ENCODE measurements around the gene SLC5A10. TPM values are rescaled to one million over a fixed set of nuclear protein-coding genes. Genes with fewer than 3 reads are reported as not detected.

SLC5A10 gene
- polyA plus RNA-seq, 4 donors, result 0.28 to 0.59 (median 0.56) TPM

GRCh38 chr17:18963126-18964017, 11.4 kb downstream of the SLC5A10 start:
- DNase-seq (ENCODE audit: low read depth in 4 of 4, low spot score in 3 of 4), result no peak

DNA sequence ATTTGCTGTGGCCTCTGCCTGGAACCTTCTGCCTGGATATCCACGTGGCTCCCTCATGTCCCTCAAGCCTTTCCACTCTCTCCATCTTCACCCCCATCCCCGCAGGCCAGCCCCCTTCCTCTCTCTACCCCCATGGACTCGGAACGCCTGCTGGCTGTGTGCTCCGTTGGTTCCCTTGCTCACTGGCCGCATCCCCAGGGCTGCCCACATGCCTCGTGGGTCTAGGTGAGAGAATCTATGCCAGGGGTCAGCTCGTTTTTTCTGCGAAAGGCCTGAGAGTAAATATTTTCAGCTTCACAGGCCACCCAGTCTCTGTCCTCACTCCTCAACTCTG, 12.0 kb downstream of the SLC5A10 start:
- DNase-seq (ENCODE audit: low read depth in 4 of 4, low spot score in 3 of 4), result no peak

DNA sequence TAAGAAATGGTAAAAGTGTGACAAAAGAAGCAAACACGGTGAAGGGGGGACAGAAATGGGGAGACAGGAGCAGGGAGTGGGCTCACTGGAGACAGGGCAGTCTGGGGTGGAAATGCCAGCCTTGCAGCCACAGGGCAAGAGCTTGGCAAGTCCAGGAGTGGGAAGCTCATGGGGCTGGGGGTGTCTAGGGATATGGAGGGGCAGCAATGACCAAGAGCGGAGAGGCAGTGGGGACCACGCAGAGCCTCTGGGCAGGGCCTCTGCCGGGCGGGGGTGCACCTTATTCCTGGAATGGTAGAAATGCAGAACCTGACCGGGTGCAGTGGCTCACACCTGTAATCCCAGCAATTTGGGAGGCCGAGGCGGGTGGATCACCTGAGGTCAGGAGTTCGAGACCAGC, 12.6 kb downstream of the SLC5A10 start:
- DNase-seq (ENCODE audit: low read depth in 4 of 4, low spot score in 3 of 4), result no peak

DNA sequence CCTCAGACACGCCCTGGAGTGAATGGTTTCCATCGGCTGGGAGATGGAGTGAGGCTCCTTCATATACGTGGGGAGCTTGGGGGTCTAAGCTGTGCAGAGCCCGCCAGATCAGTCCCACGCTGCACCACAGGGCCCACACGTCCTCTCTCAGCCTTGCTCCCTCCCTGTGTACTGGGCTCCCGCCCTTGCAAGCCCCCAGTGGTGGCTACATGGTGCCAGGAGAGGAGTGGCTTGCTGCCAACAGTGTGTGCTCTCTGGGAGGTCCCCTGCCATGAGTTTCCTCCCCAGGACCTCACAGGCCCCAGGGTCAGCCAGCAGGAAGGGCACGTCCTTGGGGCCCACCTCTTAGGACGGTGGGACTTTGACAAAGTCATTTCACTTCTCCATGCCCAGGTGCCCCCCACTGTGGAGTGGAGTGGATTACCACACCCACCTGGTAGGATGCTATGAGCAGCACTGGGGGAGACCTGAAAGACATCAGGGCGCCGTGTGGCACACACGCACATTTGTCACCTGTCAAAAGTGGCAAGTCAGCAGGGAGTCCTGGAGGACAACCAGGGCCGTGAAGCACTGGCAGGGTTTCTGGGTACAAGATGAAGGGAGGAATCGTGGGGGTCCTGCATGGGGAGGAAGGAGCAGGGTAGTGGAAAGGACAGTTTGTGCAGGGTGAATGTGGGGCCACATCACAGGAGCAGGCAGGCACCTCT, 13.7 kb downstream of the SLC5A10 start:
- DNase-seq (ENCODE audit: low read depth in 4 of 4, low spot score in 3 of 4), result no peak

- DNase-seq (ENCODE audit: low read depth in 4 of 4, low spot score in 3 of 4), result no peak
Observed at GRCh38 chr17:18966831-18967624, 15.1 kb downstream of the SLC5A10 start.

DNA sequence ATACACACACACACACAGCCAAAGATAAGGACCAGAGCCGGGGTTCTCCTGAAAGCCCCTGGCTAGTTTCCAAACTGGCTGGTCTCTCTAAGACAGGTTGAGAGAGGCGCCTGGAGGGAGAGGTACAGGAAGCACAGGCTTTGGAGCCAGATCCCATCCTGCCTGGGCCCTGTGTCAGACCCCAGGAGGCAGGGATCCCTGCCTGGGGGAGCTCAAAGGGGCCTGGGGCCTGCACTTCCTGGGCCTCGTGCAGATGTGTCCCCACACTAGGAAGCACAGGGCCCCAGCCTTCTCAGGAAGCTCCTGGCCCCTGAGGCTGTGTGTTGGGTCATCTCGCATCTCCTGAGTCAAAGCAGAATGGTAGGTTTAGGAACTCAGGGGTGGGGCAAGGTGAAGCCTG, 16.0 kb downstream of the SLC5A10 start:
- no peak for DNase-seq (ENCODE audit: low read depth in 4 of 4, low spot score in 3 of 4)

GRCh38 chr17:18968345-18968744, 16.4 kb downstream of the SLC5A10 start:
- DNase-seq (ENCODE audit: low read depth in 4 of 4, low spot score in 3 of 4), result no peak

DNA sequence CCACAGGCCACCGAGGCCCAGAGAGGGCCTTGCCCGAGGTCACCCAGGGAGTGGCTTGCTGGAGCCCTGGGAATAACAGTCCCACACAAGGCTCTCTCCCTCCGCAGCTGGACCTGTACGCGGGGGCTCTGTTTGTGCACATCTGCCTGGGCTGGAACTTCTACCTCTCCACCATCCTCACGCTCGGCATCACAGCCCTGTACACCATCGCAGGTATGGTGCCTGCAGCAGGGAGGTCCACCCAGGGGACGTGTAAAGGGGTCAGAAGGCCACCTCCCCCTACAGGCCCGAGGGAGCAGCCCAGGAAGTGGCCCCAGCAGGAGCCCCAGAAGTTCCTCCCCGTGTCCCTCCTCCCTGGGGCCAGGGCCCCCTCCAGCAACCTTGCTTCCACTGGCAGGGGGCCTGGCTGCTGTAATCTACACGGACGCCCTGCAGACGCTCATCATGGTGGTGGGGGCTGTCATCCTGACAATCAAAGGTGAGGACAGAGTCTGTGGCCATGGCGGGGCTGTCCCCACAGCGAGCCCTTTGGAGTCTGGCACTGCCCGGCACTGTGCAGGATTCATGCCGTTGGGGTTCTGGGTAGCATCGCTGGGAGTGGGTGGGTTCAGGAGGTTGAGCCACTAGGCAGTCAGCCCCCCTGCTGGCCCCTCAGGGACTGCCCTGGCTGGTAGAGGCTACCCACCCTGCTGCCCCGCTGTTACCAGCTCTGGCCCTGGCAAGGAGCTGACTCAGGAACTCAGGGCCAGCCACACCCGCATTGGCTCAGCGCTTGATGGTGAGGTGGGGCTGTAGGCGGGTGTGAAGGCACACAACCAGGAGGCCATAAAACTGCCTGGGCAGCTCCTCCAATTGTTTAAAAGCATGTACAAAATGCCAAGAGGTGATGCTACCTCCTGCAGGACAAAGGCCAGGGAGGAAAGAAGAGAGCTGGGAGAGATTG, 17.3 kb downstream of the SLC5A10 start:
- DNase-seq (ENCODE audit: low read depth in 4 of 4, low spot score in 3 of 4), result no peak

GRCh38 chr17:18970582-18971480, 18.9 kb downstream of the SLC5A10 start:
- no peak for DNase-seq (ENCODE audit: low read depth in 4 of 4, low spot score in 3 of 4)

- DNase-seq (ENCODE audit: low read depth in 4 of 4, low spot score in 3 of 4), result no peak
Observed at GRCh38 chr17:18971801-18972200, 19.8 kb downstream of the SLC5A10 start.

DNA sequence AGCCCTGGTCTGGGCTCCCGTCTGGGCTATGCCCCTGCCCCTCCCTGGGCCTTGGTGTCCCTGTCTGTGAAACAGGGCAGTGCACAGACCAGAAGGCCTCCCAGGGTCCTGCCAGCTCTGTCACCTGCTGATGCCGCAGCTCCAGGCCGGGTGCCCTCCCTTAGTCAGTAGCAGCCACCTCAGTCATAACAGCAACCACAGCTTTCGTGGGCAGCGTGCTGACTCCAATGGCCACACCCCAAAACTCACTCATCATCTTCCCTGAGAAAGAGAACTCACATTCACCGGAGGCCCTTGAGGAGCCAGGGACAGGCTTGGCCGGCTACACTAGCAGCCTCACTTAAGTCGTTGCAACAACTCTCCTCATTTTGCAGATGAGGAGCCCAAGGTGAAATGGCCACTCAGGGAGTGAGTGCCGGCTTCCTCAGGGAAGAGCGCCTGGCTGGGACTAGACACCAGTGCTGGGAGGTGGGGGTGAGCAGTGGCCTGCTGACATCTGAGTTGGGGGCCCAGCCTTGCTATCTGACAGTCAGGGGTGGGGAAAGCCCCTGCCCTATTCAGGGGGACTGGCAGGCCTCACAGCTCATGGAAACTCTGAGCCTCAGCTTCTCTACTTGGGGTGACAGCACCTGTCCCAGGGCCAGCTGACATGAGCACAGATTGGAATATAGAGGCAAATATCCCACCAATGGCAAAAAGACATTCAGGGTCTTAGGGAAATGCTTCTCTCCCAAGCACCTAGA, 22.6 kb downstream of the SLC5A10 start:
- no peak for DNase-seq (ENCODE audit: low read depth in 4 of 4, low spot score in 3 of 4)

GRCh38 chr17:18975597-18975996, 23.6 kb downstream of the SLC5A10 start:
- DNase-seq (ENCODE audit: low read depth in 4 of 4, low spot score in 3 of 4), result no peak

DNA sequence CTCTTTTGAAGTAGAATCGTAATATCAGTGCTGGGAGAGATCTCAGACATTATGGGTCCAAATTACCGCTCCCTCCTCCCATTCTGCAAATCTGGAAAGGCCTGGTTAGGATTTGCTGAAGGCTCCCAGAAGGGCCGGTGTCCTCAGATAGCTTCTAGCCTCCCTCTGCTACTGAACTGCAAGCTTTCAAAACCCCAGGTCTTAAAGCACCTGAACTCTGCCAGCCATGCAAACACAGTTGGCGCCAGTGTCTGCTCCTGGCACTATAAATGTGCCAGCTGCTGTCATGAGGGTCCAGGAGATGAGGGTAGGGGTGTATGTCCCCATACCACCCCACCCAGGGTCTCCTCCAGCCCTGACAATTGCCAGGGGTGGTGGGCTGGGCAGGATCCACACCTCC, 24.2 kb downstream of the SLC5A10 start:
- no peak for DNase-seq (ENCODE audit: low read depth in 4 of 4, low spot score in 3 of 4)

- no peak for DNase-seq (ENCODE audit: low read depth in 4 of 4, low spot score in 3 of 4)
Observed at GRCh38 chr17:18977021-18977420, 25.1 kb downstream of the SLC5A10 start.

DNA sequence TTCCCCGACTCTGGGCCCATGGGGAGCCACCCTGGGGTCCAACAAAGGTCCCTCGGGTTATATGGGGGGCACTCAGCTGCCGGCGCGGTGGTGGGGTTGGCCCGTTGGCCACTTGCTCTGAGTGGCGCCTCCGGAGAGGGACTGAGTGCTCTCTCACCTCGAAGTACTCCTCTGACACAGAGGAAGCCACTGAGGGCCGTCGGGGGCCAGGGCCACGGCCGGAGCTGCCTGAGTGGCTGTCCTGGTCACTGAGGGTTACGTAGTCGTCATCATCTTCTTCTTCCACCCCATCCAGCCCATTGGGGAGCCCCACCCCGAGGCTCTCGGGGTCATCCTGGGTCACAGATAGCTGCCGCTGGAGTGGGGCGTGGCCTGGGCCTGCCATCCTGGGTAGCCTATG, 25.7 kb downstream of the SLC5A10 start:
- DNase-seq (ENCODE audit: low read depth in 4 of 4, low spot score in 3 of 4), result no peak

DNA sequence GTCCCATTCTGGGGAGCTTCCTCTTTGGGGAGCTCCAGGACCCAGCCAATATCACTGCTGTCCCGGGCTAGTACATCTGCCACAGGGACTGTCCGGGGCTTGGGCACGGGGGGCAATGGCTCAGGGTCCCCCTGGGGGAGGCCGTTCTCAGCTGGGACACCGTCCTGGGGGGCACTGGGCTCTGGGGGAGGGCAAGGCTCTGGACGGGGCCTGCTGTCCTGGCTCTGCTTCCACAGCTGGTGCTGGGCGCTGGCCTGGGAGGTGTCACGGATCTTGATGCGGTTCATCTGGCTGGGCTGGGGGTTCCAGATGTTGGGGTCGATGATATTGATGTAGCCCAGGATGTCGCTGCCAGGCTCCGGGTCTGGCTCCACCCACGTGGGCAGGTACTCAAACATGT, 26.1 kb downstream of the SLC5A10 start:
- DNase-seq (ENCODE audit: low read depth in 4 of 4, low spot score in 3 of 4), result no peak

GRCh38 chr17:18978655-18979054, 26.7 kb downstream of the SLC5A10 start:
- no peak for DNase-seq (ENCODE audit: low read depth in 4 of 4, low spot score in 3 of 4)

DNA sequence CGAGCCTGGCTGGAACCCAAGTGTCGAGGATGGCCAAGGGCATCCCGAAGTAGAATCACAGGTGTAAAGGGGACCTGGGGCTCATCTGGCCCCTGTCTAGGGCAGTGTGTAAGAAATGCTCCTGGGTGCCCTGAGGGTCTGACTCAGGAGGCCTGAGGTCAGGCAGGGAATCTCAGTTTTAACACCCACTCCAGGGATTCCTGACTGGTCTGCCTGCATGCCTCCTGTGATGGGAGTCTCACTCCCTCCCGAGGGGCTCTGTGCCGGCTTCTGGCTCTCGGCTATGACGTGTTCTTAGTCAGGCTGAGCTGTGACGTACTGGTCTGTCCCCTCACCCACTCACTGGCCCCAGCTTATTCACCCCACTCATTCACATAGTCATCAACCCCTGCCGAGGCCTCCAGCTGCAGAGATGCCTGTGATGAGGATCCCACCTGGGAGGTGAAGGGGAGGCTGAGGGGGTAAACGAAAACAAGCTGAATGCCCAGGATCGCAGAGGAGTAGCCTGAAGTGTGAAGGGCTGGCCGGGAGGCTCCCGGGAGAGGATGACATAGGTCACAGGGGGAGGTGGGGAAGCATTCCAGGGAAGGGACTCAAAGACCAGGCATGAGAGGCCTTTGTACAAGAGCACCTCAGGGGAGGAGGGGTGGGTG, 28.8 kb downstream of the SLC5A10 start:
- no peak for DNase-seq (ENCODE audit: low read depth in 4 of 4, low spot score in 3 of 4)

Measured in right renal pelvis (tissue), 4 donors.